Spleen (tissue), 11 donors: ENCODE data around the gene RNF14. TPM values are rescaled to one million over a fixed set of nuclear protein-coding genes. Genes with fewer than 3 reads are reported as not detected.
"Not testable (repeated sequence)": the region's sequence is repeated elsewhere in the genome, so short reads cannot be mapped to it uniquely, and the experiment has no call there.

Experiments
- DNase-seq: peaks from one replicate; pipeline ENCODE4 v3.0.0-alpha.2; 2020
- H3K27ac ChIP-seq, 8 donors: fragments of 200-600 bp; sonication (generic) in 7 of 8; 1 replicate in 4 of 8; 2 replicates in 4 of 8; pipeline versions ENCODE4 v1.5.0 to v1.8.0; 2016 to 2021; ENCODE audit warnings: inconsistent platforms in 4 of 8, mild to moderate bottlenecking in 4 of 8, moderate library complexity in 1 of 8
- H3K27me3 ChIP-seq, 7 donors: fragments of 200-600 bp; sonication (generic) in 6 of 7; replicated peaks in 1 of 7; 1 replicate in 4 of 7; 2 replicates in 3 of 7; pipeline versions ENCODE4 v1.5.0 to v1.8.0; 2016 to 2021; ENCODE audit warnings: inconsistent platforms in 3 of 7, mild to moderate bottlenecking in 1 of 7
- H3K36me3 ChIP-seq, 6 donors: fragments of 200-600 bp; sonication (generic) in 5 of 6; 1 replicate in 4 of 6; 2 replicates in 2 of 6; pipeline versions ENCODE4 v1.5.0 to v1.8.0; 2016 to 2021; ENCODE audit warnings: inconsistent platforms in 2 of 6
- H3K4me1 ChIP-seq, 6 donors: fragments of 200-600 bp; sonication (generic) in 5 of 6; 1 replicate in 3 of 6; 2 replicates in 3 of 6; pipeline versions ENCODE4 v1.5.0 to v1.8.0; 2016 to 2021; ENCODE audit warnings: inconsistent platforms in 3 of 6
- H3K4me3 ChIP-seq, 8 donors: fragments of 200-600 bp; sonication (generic) in 7 of 8; 1 replicate in 4 of 8; 2 replicates in 4 of 8; pipeline versions ENCODE4 v1.5.0 to v1.8.0; 2016 to 2021; ENCODE audit warnings: inconsistent platforms in 4 of 8, mild to moderate bottlenecking in 4 of 8, moderate library complexity in 2 of 8
- H3K9me3 ChIP-seq, 8 donors: fragments of 200-600 bp; sonication (generic) in 7 of 8; 1 replicate in 4 of 8; 2 replicates in 4 of 8; pipeline versions ENCODE4 v1.5.0 to v1.8.0; 2016 to 2021; ENCODE audit warnings: inconsistent platforms in 4 of 8
- CTCF ChIP-seq, 11 experiments: fragments of 200-600 bp in 7 of 11; fragments of 450-650 bp in 4 of 11; sonication (generic) in 4 of 11; IDR thresholded peaks in 8 of 11; conservative IDR thresholded peaks in 3 of 11; 1 replicate in 7 of 11; 2 replicates in 4 of 11; pipeline versions ENCODE4 v1.4.0 to v1.8.0; 2016 to 2021; ENCODE audit warnings: antibody characterized with exemption in 11 of 11, inconsistent platforms in 4 of 11, mild to moderate bottlenecking in 1 of 11
- POLR2A ChIP-seq, 3 donors: fragments of 450-650 bp; IDR thresholded peaks; one replicate each; pipeline ENCODE4 v1.5.1; 2017; ENCODE audit warnings: antibody characterized with exemption in 3 of 3, mild to moderate bottlenecking in 1 of 3
- POLR2AphosphoS5 ChIP-seq, 3 donors: sonication (generic); formaldehyde crosslinking; IDR thresholded peaks; one replicate each; pipeline ENCODE4 v1.5.1; 2017; ENCODE audit warnings: antibody characterized with exemption in 3 of 3
- WGBS, 5 donors: extraction: QIAGEN DNeasy Blood & Tissue Kit in 3 of 5; methylation state at CpG; one replicate each; pipeline versions ENCODE4 v1.1.5 to v1.1.7; 2013 to 2018; 5-methylcytosine and 5-hydroxymethylcytosine counted together
- intact Hi-C: fragments of 100-400 bp; cut with DNase I; formaldehyde crosslinking; loops from one replicate; pipeline ENCODE4 v1.15.0; 2023; ENCODE audit warnings: low total_unique reads
- polyA plus RNA-seq, 3 donors: library from polyadenylated mRNA; stranded (reverse); fragments of 200-250 nt; gene quantifications; one replicate each; pipeline ENCODE4 v1.2.1, GENCODE V29; 2013
- total RNA-seq, 7 donors: library from RNA; depleted of rRNA in 3 of 7; stranded (reverse); fragments of >200 nt in 3 of 7; fragmentation: NEBNext Ultra II Directional in 4 of 7; extraction: Animal tissue kit (Norgen Biotek cat#: 25700) in 4 of 7; gene quantifications; one replicate each; pipeline versions ENCODE4 v1.1.0 to v1.2.1, GENCODE V29; 2016 to 2021
- donor health status: healthy with polysubstance abuse.
- donor health status: DM: no; HTN: no; CAD: no; lungs with moderate emphysema.
- donor health status: DM: no; HTN: no; CAD: no.
- donor health status: Bipolar disorder and iron deficiency.
- donor health status: healthy.
- donor health status: DM: no; HTN: no; CAD: no.
- donor health status: DM: yes; HTN: yes; CAD: no.

Gene RNF14
- total and polyA plus RNA-seq, 10 donors, result 13.6 to 60.2 (median 45.3) TPM

GRCh38 chr5:142034994-142035393, 66.1 kb downstream of the RNF14 start:
- peaks cover 0 to 5% (median 0%) of the 10 kb centered on the region in 7 donors for H3K27me3 ChIP-seq
- no peak overlapping the region for H3K27ac ChIP-seq
- no peaks in the 10 kb centered on the region for H3K9me3 ChIP-seq
- peaks cover 0 to 4% (median 0%) of the 10 kb centered on the region in 6 donors for H3K4me1 ChIP-seq
- no peak for TF ChIP-seq POLR2AphosphoS5 (IDR thresholded peaks at IDR 0.05)
- TF ChIP-seq CTCF (IDR thresholded peaks at IDR 0.05 in 8 of 11, conservative IDR thresholded peaks at IDR 0.05 in 3 of 11), result no peak
- no peak for TF ChIP-seq POLR2A (IDR thresholded peaks at IDR 0.05)
- no peaks in the 10 kb centered on the region for H3K36me3 ChIP-seq
- H3K4me3 ChIP-seq, result no peak overlapping the region
- intact Hi-C loops, result no loop called here
- no peak for DNase-seq

- no peak overlapping the region for H3K4me3 ChIP-seq
- no peak for TF ChIP-seq POLR2AphosphoS5 (IDR thresholded peaks at IDR 0.05)
- no peak for TF ChIP-seq POLR2A (IDR thresholded peaks at IDR 0.05)
- TF ChIP-seq CTCF (IDR thresholded peaks at IDR 0.05 in 8 of 11, conservative IDR thresholded peaks at IDR 0.05 in 3 of 11), result no peak
- H3K36me3 ChIP-seq, result no peaks in the 10 kb centered on the region
- WGBS, 5 donors, result 89 to 95% (median 91%) methylated on average over 9 to 13 of the region's 13 CpGs
- peaks cover 0 to 5% (median 0%) of the 10 kb centered on the region in 7 donors for H3K27me3 ChIP-seq
- DNase-seq, result no peak
- intact Hi-C loops, result no loop called here
- peaks cover 0 to 4% (median 0%) of the 10 kb centered on the region in 6 donors for H3K4me1 ChIP-seq
- H3K27ac ChIP-seq, result no peak overlapping the region
- no peaks in the 10 kb centered on the region for H3K9me3 ChIP-seq
These were observed 68.0 kb downstream of the RNF14 start for GRCh38 chr5:142036918-142037317.

- 89 to 97% (median 95%) methylated on average over 3 of the region's 3 CpGs for WGBS, 5 donors
- H3K4me1 ChIP-seq, H3K27ac ChIP-seq, H3K9me3 ChIP-seq, H3K36me3 ChIP-seq, H3K27me3 ChIP-seq, H3K4me3 ChIP-seq, DNase-seq, intact Hi-C loops: not testable (repeated sequence)
These were observed 68.7 kb downstream of the RNF14 start for GRCh38 chr5:142037599-142037998.

GRCh38 chr5:142038735-142039134, 69.8 kb downstream of the RNF14 start:
- 93 to 100% (median 95%) methylated on average over 2 of the region's 2 CpGs for WGBS, 5 donors
- Histone ChIP-seq H3K4me3 (no peak overlapping the region), H3K36me3 (no peaks in the 10 kb centered on the region), H3K4me1 (peaks cover 0 to 4% (median 0%) of the 10 kb centered on the region in 6 donors), H3K9me3 (no peaks in the 10 kb centered on the region), H3K27me3 (no peaks in the 10 kb centered on the region), H3K27ac (no peak overlapping the region)
- DNase-seq, result no peak
- TF ChIP-seq POLR2AphosphoS5 (IDR thresholded peaks at IDR 0.05) (no peak), POLR2A (IDR thresholded peaks at IDR 0.05) (no peak), CTCF (IDR thresholded peaks at IDR 0.05 in 8 of 11, conservative IDR thresholded peaks at IDR 0.05 in 3 of 11) (no peak)
- intact Hi-C loops, result no loop called here

Other genes with a start within 250 kb of the RNF14 start
- gene PCDH1, start 90.7 kb upstream of the RNF14 start, total RNA-seq, result 10 to 100 TPM in 2 of 7 donors, 1 to 10 TPM in 5; 2.6 to 11.4 (median 7.4) TPM
- 1 to 10 TPM in 2 of 3 donors, under 1 TPM in 1; 0.30 to 2.2 (median 1.4) TPM for gene PCDH1, start 90.7 kb upstream of the RNF14 start, polyA plus RNA-seq
- 100 to 1,000 TPM; 101 to 194 (median 149) TPM for gene DELE1, start 45.2 kb upstream of the RNF14 start, total RNA-seq
- gene DELE1, start 45.2 kb upstream of the RNF14 start, polyA plus RNA-seq, result 10 to 100 TPM; 36.1 to 83.3 (median 69.7) TPM
- 10 to 100 TPM; 21.3 to 72.0 (median 39.5) TPM for gene PCDH12, start 10.9 kb upstream of the RNF14 start, total RNA-seq
- 1 to 10 TPM; 2.1 to 5.2 (median 3.4) TPM for gene PCDH12, start 10.9 kb upstream of the RNF14 start, polyA plus RNA-seq
- 10 to 100 TPM; 26.7 to 35.7 (median 31.7) TPM for gene GNPDA1, start 43.9 kb downstream of the RNF14 start, total RNA-seq
- gene GNPDA1, start 43.9 kb downstream of the RNF14 start, polyA plus RNA-seq, result 10 to 100 TPM; 13.9 to 29.9 (median 19.7) TPM
- gene NDFIP1, start 139.7 kb downstream of the RNF14 start, total RNA-seq, result 100 to 1,000 TPM in 2 of 7 donors, 10 to 100 TPM in 5; 58.4 to 111 (median 88.7) TPM
- gene NDFIP1, start 139.7 kb downstream of the RNF14 start, polyA plus RNA-seq, result 10 to 100 TPM; 14.2 to 26.8 (median 26.7) TPM